Epithelial cell of proximal tubule (primary cell): ENCODE data around the gene KCNMA1. TPM values are rescaled to one million over a fixed set of nuclear protein-coding genes. Genes with fewer than 3 reads are reported as not detected.

Experiments
- DNase-seq: peaks from one replicate; pipeline ENCODE4 v3.0.0-alpha.2; 2011; ENCODE audit warnings: low read depth
- H3K4me3 ChIP-seq: 2 replicates; pipeline ENCODE4 v1.5.1; 2011; ENCODE audit warnings: low read depth, mild to moderate bottlenecking, low read length
- CTCF ChIP-seq: conservative IDR thresholded peaks from 2 replicates; pipeline ENCODE4 v1.5.1; 2012; ENCODE audit warnings: low read depth, mild to moderate bottlenecking, low read length
- total RNA-seq: library from RNA; depleted of rRNA; stranded (reverse); fragments of >200 nt; gene quantifications from 2 replicates; pipeline ENCODE4 v1.2.3, GENCODE V29; 2015

The KCNMA1 gene
- total RNA-seq, 1 donor from 2014 or later, result 12.5 TPM

- TF ChIP-seq CTCF, result no peak
- no peak for DNase-seq
- no peak overlapping the region for H3K4me3 ChIP-seq
Observed at GRCh38 chr10:76977046-76977445, 660.6 kb downstream of the KCNMA1 start.

- TF ChIP-seq CTCF, result no peak
- no peak for DNase-seq
- H3K4me3 ChIP-seq, result no peak overlapping the region
Observed at GRCh38 chr10:76976142-76976541, 661.5 kb downstream of the KCNMA1 start.

GRCh38 chr10:76975126-76975525 is 662.5 kb downstream of the KCNMA1 start:
- H3K4me3 ChIP-seq, result no peak overlapping the region
- TF ChIP-seq CTCF, result no peak
- DNase-seq, result no peak

GRCh38 chr10:76974017-76974691 is 663.5 kb downstream of the KCNMA1 start:
- DNase-seq, result no peak
- TF ChIP-seq CTCF, result no peak
- no peak overlapping the region for H3K4me3 ChIP-seq

GRCh38 chr10:76973091-76974016 is 664.3 kb downstream of the KCNMA1 start:
- no peak for DNase-seq
- no peak for TF ChIP-seq CTCF
- H3K4me3 ChIP-seq, result no peak overlapping the region

GRCh38 chr10:76972541-76972940 is 665.1 kb downstream of the KCNMA1 start:
- DNase-seq, result no peak
- H3K4me3 ChIP-seq, result no peak overlapping the region
- TF ChIP-seq CTCF, result no peak
